ENCODE data around the gene ACOT7.
A peak's percentile ranks its signal among the peaks of the same experiment; 100 is the strongest.

GRCh38 chr1:6440198-6441126, 46.9 kb upstream of the ACOT7 start:
- peak in 2 of 4 experiments; percentile 12 to 26 for TF ChIP-seq CTCF (IDR thresholded peaks at IDR 0.05)
- no peak for TF ChIP-seq POLR2A (IDR thresholded peaks at IDR 0.05)
- no peak for TF ChIP-seq POLR2AphosphoS5 (IDR thresholded peaks at IDR 0.05)

Measured in prostate gland (tissue), 2 donors.